Superior temporal gyrus (tissue), 1 donor: Measurements from ENCODE around the gene ATRAID.

ENCODE experiments used
- DNase-seq: peaks from one replicate; pipeline ENCODE4 v3.0.0-alpha.2; 2016; ENCODE audit errors: extremely low spot score

ATRAID gene

GRCh38 chr2:27250652-27251379 lies 39.0 kb downstream of the ATRAID start:
- DNase-seq = no peak

GRCh38 chr2:27251766-27252165 lies 39.9 kb downstream of the ATRAID start:
- DNase-seq = no peak

GRCh38 chr2:27255187-27255586 lies 43.3 kb downstream of the ATRAID start:
- DNase-seq = no peak

GRCh38 chr2:27255660-27256059 lies 43.8 kb downstream of the ATRAID start:
- no peak for DNase-seq

- no peak for DNase-seq
These were observed 45.1 kb downstream of the ATRAID start for GRCh38 chr2:27256855-27257454.

GRCh38 chr2:27258051-27258450 lies 46.2 kb downstream of the ATRAID start:
- no peak for DNase-seq

- no peak for DNase-seq
These were observed 49.5 kb downstream of the ATRAID start for GRCh38 chr2:27261241-27261925.

- no peak for DNase-seq
These were observed 50.1 kb downstream of the ATRAID start for GRCh38 chr2:27261926-27262298.

- peak; percentile 43 for DNase-seq
These were observed 50.8 kb downstream of the ATRAID start, which contains the start of gene SLC30A3 for GRCh38 chr2:27262379-27263286. Gene SLC30A3 (minus strand): TSS chr2:27263047. CDS start chr2:27262906, 141 bp downstream.

- no peak for DNase-seq
These were observed 51.7 kb downstream of the ATRAID start for GRCh38 chr2:27263287-27264252.

GRCh38 chr2:27264253-27264752 lies 52.5 kb downstream of the ATRAID start:
- DNase-seq = no peak

GRCh38 chr2:27264753-27265535 lies 53.1 kb downstream of the ATRAID start:
- DNase-seq = no peak

- DNase-seq = no peak
These were observed 53.7 kb downstream of the ATRAID start for GRCh38 chr2:27265536-27265870.
